Erythroblast (primary cell): ENCODE results near the gene CDH11.

Source experiments
- GATA1 ChIP-seq: IDR thresholded peaks from 2 replicates; pipeline ENCODE4 v1.6.1; 2011; ENCODE audit warnings: low read depth, mild to moderate bottlenecking, control low read depth, low read length, moderate library complexity
- POLR2A ChIP-seq: IDR thresholded peaks from 2 replicates; pipeline ENCODE4 v1.6.1; 2011; ENCODE audit warnings: mild to moderate bottlenecking, low read length

DNA sequence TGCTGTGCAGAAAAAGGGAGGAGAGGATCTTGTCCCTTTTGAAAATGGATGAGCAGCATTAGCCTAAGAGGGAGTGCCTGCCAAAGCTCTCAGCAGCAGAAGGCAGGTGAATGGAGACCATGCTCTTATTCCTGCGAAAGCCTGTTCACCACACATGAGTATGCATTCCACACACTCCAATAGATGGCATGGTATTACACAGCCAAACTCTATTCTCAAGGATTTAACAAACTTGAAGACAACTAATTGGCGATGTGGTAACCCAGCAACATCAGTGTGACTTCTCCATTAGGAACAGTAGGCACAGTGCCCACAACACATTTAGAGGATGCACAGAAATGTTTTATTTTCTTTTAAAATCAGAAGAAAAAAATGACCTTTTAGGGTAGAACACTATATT is 77.8 kb downstream of the CDH11 start:
- TF ChIP-seq POLR2A (no peak), GATA1 (no peak)
